Neural crest cell (in vitro differentiated cells): ENCODE results near the gene TMUB1. TPM values are rescaled to one million over a fixed set of nuclear protein-coding genes. Genes with fewer than 3 reads are reported as not detected.

ENCODE experiments used
- DNase-seq: peaks from one replicate; pipeline ENCODE4 v3.0.0; 2021; ENCODE audit warnings: low read depth, mixed read lengths, low spot score
- H3K27ac Mint-ChIP-seq: one replicate; pipeline ENCODE4 v1.8.0; 2021; ENCODE audit warnings: mild to moderate bottlenecking, mixed read lengths; ENCODE audit not compliant: unreplicated experiment
- H3K27me3 Mint-ChIP-seq: 2 replicates; pipeline ENCODE4 v1.8.0; 2021; ENCODE audit warnings: low read depth, mild to moderate bottlenecking, mixed read lengths
- H3K36me3 Mint-ChIP-seq: 2 replicates; pipeline ENCODE4 v1.8.0; 2021; ENCODE audit warnings: low read depth, mild to moderate bottlenecking, mixed read lengths
- H3K4me1 Mint-ChIP-seq: 2 replicates; pipeline ENCODE4 v1.8.0; 2021; ENCODE audit warnings: mixed read lengths
- H3K4me3 Mint-ChIP-seq: one replicate; pipeline ENCODE4 v1.8.0; 2021; ENCODE audit warnings: mild to moderate bottlenecking, mixed read lengths
- H3K9me3 Mint-ChIP-seq: 2 replicates; pipeline ENCODE4 v1.8.0; 2021; ENCODE audit warnings: mixed read lengths
- total RNA-seq: library from RNA; stranded (reverse); gene quantifications from 2 replicates; pipeline ENCODE4 v1.2.1, GENCODE V29; 2021
- TF ChIP-seq, protein P1 (sequence below): fragments of 200-600 bp; sonication (generic); conservative IDR thresholded peaks from 2 replicates; pipeline ENCODE4 v1.5.0; 2021; ENCODE audit warnings: antibody characterized with exemption, mild to moderate bottlenecking

Gene TMUB1
- total RNA-seq, 1 donor from 2014 or later = 44.9 TPM

DNA sequence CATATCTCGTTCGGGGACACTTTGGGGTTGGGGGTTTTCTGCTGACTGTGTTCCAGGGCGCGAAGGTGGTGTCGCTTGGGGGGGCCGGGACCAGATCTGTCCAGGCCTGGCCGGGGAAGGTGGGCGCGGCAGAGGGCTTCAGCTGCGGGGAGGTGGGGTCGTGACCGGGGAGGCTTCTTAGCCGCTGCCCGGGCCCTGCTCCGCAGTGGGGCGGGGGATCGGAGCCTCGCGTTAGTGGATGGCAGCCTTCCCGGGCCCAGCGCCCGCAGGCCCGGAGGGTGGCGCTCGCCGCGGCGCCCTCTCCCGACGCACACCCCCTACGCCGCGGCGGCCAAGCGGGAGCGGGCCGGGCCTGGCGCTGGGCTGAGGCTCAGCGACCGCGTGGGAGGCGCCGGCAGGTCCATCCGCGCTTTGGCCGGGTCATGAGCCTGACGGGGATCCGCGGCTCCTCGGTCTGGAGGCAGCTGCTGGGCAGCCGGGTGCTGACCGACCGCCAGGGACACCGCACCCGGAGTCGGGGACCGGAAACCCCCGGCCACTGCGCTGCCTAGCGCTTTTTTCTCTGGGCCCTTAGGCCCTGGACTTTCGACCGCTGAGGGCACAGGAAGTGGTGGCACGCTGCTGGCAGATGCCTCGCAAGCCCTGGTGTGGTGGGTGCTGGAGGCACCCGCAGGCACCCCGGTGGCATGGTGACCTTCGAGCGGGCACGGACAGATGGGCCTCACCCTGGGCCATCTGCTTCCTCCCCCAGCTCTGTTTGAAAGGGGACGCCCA, 4.1 kb upstream of the TMUB1 start:
- Mint-ChIP-seq H3K27ac (peak overlapping the region; percentile 92), H3K27me3 (peaks cover 3% of the 10 kb centered on the region), H3K9me3 (no peaks in the 10 kb centered on the region), H3K4me1 (peaks cover 43% of the 10 kb centered on the region), H3K4me3 (peak overlapping the region; percentile 93), H3K36me3 (no peaks in the 10 kb centered on the region)
- no peak for DNase-seq
- TF ChIP-seq, protein P1, sequence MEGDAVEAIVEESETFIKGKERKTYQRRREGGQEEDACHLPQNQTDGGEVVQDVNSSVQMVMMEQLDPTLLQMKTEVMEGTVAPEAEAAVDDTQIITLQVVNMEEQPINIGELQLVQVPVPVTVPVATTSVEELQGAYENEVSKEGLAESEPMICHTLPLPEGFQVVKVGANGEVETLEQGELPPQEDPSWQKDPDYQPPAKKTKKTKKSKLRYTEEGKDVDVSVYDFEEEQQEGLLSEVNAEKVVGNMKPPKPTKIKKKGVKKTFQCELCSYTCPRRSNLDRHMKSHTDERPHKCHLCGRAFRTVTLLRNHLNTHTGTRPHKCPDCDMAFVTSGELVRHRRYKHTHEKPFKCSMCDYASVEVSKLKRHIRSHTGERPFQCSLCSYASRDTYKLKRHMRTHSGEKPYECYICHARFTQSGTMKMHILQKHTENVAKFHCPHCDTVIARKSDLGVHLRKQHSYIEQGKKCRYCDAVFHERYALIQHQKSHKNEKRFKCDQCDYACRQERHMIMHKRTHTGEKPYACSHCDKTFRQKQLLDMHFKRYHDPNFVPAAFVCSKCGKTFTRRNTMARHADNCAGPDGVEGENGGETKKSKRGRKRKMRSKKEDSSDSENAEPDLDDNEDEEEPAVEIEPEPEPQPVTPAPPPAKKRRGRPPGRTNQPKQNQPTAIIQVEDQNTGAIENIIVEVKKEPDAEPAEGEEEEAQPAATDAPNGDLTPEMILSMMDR = peak; percentile 41

DNA sequence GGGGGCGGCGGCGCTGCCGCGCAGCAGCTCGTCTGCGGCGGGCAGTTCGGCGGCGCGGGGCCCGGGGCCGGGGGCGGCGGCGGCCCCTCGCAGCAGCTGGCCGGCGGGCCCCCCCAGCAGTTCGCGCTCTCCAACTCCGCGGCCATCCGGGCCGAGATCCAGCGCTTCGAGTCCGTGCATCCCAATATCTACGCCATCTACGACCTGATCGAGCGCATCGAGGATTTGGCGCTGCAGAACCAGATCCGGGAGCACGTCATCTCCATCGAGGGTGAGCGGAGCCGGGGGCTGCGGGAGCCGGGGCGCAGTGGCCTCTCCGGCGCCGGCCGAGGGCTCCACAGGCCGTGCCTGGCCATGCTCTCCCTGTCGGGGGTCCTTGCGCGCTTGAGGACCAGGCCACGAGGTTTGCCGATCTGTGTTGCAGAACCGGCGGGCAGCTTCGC, 3.5 kb upstream of the TMUB1 start:
- H3K4me3 Mint-ChIP-seq = peak overlapping the region; percentile 93
- peak overlapping the region; percentile 92 for H3K27ac Mint-ChIP-seq
- peak; percentile 31 for DNase-seq
- no peaks in the 10 kb centered on the region for H3K36me3 Mint-ChIP-seq
- H3K27me3 Mint-ChIP-seq = peaks cover 3% of the 10 kb centered on the region
- peaks cover 43% of the 10 kb centered on the region for H3K4me1 Mint-ChIP-seq
- TF ChIP-seq, protein P1 = no peak
- H3K9me3 Mint-ChIP-seq = no peaks in the 10 kb centered on the region

DNA sequence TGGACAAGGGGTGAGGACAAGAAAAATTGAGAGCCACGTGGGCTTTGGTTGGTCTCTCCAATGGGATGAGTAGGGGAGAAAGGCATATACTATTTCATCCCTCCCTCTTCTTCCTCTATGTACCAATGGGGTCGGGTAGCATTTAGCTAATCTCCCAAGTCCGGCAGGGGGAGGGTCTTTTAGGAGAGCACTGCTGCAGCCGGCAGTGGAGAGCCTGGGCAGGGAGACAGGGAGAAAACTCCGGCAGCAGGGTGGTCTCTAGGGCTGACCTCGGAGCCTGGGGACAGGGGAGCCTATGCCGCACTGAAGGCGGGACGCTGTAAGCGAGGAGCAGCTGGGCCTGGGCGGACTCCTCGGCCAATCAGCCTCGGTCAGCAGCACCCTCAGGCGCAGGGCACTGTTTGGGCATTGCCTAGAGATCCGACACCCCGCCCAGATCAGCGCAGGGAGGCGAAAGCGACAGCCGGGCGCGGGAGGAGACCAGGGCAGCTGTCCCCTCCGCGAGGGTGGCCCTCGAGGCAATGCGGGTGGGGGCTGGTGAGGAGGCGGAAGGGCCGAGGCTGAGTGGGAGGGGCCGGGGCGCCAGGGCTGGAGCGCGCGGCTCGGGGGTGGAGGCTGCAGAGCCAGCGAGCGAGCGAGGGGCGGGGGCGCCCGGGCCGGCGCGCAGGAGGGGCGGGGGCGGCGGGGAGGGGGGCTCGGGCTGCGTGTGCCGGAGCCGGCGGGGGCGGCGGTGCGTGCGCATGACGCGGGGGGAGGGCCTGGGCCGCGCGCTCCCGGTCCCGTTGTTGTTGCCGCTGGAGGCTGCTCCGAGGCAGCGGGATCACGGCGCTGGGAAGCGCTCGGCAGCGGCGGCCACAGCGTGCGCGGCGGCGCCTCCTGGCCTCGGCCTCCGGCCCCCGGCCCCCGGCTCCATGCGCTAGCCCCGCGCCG, 2.7 kb upstream of the TMUB1 start, which contains the start of gene AGAP3:
TSS of gene AGAP3 (plus strand) at position 785 of the 930 bp plus-strand sequence. CDS start 267 bp downstream, outside the sequence.
- TF ChIP-seq, protein P1 = no peak
- Mint-ChIP-seq H3K27me3 (peaks cover 3% of the 10 kb centered on the region), H3K4me1 (peaks cover 35% of the 10 kb centered on the region), H3K4me3 (peak within 1 kb of the TSS; percentile 98), H3K9me3 (no peaks in the 10 kb centered on the region), H3K27ac (peak within 1 kb of the TSS; percentile 92), H3K36me3 (no peaks in the 10 kb centered on the region)
- peak; percentile 81 for DNase-seq

DNA sequence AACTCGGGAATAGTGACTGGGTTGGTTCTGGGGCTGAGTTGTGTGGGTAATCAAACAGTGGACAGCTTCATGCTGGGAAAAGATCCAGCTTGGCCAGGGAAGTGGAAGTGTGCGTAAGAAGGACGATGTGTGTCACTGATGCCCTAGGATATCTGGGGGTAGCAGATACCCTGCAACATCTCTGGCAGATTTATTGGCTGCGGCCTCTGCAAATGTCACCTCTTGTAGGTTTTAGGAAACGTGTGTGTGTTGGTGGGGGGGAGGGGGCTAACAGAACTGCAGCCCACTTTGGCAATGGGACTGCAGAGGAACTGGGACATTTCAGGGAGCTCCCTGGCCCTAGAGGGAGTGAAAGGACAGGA, 2.0 kb upstream of the TMUB1 start:
- no peaks in the 10 kb centered on the region for H3K9me3 Mint-ChIP-seq
- TF ChIP-seq, protein P1 = no peak
- H3K27me3 Mint-ChIP-seq = peaks cover 3% of the 10 kb centered on the region
- no peaks in the 10 kb centered on the region for H3K36me3 Mint-ChIP-seq
- H3K4me1 Mint-ChIP-seq = peaks cover 35% of the 10 kb centered on the region
- peak overlapping the region; percentile 98 for H3K4me3 Mint-ChIP-seq
- no peak overlapping the region for H3K27ac Mint-ChIP-seq
- DNase-seq = no peak

DNA sequence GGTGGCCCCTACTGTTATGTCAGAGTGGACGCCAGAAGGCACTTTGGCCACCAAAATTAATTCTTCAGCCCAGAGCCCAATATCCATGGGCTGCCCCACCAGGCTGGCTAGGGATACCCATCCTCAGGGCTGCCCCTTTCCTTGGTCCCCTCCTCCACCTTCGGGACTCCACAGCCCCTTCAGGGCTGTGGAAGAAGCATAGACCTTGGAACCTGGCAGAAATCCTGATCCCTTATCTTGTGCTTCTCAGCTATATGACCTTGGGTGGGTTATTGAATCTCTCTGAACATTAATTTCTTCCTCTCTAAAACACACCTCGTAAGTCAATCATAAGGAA, 499 bp upstream of the TMUB1 start:
- H3K27ac Mint-ChIP-seq = no peak overlapping the region
- TF ChIP-seq, protein P1 = no peak
- peaks cover 3% of the 10 kb centered on the region for H3K27me3 Mint-ChIP-seq
- H3K36me3 Mint-ChIP-seq = peaks cover 4% of the 10 kb centered on the region
- H3K4me3 Mint-ChIP-seq = peak overlapping the region; percentile 82
- no peaks in the 10 kb centered on the region for H3K9me3 Mint-ChIP-seq
- peaks cover 35% of the 10 kb centered on the region for H3K4me1 Mint-ChIP-seq
- no peak for DNase-seq
